ENCODE measurements around the gene WDPCP.
"Not testable (repeated sequence)": the region's sequence is repeated elsewhere in the genome, so short reads cannot be mapped to it uniquely, and the experiment has no call there.

Gene WDPCP

DNA sequence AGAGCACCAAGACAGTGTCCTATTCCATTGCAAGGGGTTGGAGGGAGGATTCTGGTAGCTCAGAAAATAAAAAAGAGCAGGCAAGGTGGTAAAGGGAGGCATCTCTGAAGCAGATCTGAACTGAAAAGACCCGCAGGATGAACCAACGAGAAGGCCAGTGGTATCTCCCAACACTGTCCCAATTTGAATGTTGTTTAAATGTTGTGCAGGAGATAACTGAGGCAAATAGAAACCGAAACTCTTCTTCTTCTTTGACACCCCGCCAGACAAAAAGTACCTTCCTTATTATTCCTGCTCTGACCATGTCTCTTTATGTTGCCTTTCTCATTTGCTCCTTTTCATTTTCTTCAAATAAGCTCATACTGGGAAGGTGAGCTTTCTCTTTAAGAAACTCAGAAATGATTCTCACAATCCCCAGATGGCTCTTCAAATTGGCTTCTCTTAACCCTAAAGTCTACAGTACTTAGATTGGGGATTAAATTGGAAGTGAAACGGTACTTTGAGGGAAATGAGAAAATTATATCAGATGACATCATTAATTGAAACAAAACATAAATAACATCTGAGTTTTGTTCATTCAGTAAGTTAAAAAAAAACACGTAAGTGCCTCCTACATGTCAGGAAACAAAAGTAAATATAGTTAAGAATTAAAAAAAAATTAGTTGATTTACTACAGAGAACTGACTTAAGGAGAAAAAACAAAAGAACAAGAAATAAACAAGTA is 143.6 kb downstream of the WDPCP start:
- no peak for DNase-seq

DNA sequence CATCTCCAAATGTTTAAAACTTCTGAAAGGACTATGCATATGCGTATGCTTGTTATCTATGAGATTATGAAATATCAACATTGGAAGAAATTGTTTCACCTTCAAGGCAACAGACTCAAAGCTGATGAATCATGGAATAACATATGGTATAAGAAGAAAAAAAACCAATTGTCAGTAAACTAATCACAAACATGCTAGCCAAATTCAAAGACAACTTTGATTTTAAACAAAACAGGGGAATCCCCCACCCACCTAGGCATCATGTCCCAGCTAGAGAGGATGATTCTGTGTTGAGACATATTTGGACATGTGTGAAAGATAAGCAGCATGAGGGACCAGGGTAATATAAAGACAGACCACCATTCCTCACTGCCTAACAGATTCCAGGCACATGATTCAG is 147.7 kb downstream of the WDPCP start:
- no peak for DNase-seq

DNA sequence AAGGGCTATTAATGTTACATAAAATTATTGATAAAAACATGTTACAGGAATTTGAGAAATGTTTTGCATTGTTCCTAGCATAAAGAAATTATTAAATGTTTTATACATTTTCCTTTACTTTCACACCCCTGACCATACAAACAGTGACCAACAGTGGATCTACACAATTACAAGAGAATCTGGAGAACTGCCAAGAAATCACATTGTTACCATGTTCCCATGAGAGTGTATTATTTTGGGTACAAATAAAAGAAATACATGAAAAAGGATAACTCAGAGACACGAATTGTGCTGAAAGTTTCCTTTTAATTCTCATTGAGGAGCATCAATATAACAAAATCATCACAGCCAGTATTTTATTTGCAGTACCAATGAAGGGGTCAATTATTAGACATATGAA is 150.1 kb downstream of the WDPCP start:
- no peak for DNase-seq

DNA sequence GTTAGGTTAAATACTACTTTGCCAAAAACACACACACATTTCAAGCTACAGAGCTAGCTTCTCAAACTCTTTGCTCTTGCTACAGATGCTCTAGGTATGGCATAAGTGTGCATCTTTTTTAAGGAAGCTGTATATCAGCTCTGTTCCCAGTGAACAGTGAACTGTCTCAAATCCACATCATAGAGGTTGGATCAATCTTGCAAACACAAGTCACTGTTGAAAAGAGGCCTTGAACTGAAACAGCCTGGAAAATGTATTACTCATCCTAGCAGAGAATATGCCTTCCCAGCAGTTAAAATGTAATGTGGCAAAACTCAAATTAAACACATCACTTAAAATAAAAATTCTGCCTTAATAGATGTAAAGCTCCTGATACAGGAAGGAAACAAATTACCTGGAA is 151.8 kb downstream of the WDPCP start:
- no peak for DNase-seq

DNA sequence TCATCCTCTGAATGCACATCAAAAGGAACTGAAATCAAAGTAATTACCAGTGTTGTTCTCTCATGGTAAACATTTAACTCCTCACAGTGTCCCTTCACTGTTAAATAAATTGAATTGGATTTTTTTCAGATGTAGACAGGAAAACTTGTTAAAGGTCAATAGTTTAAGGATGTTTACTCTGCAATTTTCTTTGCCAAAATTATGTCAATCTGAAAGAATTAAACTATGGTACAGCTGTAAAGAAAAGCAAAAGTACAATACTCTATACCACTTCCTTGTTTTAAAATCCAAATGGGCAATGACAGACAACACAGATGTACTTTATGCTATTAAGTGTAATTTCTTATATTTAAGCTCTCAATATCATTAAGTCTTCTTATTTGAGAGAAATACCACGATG is 153.2 kb downstream of the WDPCP start:
- DNase-seq, result no peak

DNA sequence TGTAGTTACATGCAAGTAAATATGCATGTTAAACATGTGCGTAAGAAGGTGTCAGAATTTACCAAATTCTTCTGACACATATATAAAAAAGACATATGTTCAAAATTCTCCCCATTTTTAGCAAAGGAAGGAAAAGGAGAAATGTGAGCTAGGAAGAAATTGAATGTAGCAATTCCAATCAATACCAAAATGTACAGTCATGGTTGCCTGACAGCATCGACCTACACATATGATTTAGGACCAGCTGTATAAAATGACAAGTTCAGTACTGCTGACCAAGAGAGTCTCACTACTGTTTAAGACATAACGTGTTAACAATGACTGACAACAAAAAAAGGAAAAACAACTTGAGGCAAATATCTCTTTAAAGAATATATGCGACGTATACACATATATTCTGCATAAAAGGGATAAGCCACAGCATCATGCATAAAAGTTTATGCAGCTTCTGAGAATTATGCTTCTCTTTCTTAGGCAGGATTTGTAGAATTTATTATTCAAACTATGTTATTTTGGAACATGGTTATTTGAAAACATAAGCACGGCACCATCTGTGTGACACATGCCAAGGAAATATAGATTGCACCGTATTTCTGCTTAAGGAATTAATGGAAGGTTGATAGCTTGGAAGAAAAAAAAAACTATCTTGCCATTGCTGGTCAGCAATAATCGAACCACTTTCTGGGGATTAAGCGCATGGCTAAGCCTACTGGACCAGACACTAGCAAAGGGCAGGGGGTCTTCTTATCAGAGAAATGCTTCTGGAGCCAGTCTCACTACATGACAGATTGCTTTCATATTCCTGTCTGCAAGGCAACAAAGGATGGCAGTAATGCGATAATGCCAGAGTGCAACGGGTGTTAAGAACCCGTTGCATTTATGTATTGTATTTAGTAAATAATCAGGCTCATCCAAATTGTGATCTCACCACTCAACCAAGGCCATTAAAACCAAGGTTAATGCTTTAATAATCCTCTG is 154.0 kb downstream of the WDPCP start:
- no peak for DNase-seq

DNA sequence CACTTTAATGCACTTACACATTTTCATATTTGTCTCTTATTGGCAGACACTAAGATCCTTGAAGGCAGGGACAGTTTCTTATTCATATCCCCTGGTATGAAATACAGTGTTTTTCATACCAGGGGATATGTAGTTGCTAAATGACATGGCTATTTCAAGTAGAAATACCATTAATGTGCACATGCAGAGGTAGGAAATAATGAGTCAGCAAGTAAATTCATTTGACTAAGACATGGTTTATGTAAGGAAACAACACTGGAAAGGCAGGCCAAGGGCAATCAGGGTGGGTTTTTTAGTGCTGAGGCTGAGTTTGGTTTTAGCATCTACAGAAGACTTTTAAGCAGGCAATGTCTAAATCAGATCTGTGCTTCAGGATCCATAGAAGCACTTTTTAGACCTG is 155.9 kb downstream of the WDPCP start:
- DNase-seq, result no peak

DNA sequence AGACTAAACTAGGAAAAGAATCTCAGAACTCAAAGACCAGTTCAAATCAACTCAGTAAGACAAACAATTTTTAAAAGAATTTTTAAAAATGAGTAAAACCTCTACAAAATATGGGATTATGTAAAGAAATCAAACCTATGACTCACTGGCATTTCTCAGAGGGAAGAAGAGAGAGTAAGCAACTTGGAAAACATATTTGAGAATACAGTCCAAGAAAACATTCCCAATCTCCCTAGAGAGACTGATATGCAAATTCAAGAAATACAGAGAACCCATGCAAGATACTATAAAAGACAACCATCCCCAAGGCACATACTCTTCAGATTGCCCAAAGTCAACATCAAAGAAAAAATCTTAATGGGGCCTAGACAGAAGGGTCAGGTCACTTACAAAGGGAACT is 162.7 kb downstream of the WDPCP start:
- no peak for DNase-seq

DNA sequence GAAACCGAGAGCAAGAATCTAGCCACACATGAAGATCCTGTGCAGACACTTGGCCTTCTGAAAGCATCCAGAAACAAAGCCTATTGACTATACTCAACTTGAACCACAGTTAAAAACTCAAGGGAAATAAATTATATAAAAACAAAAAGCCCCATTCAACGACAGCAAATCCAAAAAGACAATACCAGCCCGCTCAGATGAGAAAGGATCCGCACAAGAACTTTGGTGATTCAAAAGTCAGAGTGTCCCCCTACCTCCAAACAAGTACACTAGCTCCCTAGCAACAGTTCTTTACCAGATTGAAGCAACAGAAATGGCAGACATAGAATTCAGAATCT is 163.2 kb downstream of the WDPCP start:
- no peak for DNase-seq

DNA sequence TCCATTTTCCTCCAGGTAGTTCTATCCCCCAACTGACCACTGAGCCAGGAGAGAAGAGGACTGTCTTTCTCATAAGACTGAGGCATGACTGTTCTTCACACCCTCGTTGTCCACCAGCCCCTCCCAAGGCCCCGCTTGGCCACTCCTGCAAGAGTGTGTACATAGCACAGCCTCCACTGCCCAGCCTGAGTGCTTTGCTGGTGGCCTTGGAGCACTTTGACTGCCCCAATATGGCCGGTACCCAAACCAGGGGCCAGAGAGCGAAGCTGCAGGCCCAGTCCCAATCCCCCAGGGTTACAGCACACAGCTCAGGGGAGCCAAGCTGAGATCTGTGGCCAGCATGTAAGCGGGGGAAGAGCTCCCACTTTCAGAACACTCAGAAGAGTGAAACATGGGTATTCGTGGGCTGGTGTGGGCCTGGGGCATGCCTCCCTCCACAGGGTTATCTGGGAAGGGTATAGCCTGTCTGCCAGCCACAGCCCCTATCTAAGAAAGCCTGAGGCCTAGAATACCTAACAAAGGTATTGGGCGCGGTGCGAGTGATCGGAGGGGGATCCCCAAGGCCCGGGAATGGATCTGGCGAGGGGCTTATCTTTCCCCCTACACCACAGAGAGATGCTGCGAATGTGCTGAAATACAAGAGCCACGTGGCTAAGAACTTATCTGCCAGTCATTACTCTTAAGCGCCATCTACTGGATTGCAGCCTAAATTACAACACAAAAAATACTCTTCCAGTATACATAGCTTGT is 163.8 kb downstream of the WDPCP start:
- DNase-seq, result no peak

DNA sequence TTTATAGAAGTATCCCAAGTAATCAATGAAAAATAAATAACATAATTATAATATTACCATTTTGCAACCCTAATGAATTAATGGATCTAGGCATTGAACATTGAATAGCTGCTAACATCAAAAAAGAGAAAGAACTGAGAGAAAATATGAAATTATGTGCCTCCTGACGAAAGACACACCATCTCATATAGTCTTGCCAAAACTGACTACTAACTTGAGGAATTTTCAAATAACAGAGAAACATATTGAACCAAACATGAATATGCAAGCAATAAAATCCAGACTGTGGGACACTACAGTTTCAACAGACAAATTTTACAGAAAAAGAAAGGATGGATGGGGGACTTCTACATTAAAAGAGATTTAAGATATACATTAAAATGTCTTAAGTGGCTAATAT is 165.7 kb downstream of the WDPCP start:
- DNase-seq, result no peak

DNA sequence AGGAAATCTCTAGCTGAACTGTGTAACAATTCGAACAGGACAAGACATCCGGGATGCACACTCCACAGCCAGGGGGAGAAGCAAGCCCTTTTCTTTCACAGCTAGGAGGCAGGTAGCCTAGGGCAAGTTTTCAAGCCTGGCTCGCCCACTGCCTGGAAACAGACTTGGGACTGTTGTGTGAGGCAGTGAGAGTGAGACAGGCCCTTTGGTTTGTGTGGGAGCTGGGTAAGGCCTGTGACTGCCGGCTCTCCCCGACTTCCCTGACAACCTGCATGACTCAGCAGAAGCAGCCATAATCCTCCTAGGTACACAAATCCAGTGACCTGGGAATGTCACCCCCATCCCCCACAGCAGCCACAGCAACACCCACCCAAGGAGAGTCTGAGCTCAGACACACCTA is 179.7 kb downstream of the WDPCP start:
- DNase-seq, result no peak

DNA sequence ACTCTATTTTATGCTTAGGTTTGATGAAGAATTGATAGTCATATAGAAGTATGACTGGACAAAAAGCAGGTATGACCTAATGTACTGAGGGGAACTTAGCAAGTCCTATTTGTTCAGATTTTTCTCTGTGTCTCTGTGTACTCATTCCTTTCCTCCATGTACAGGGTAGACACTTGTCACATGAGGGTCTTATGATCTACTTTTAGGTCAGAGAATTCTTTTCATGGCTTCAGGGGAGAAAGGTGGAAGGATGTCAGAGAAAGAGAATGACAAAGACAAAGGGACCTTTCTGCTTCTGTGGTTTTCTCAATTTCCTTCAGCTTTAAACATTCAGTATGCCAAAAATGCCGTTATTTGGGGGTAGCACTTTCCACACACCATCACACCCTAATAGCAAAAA is 181.6 kb downstream of the WDPCP start:
- no peak for DNase-seq

DNA sequence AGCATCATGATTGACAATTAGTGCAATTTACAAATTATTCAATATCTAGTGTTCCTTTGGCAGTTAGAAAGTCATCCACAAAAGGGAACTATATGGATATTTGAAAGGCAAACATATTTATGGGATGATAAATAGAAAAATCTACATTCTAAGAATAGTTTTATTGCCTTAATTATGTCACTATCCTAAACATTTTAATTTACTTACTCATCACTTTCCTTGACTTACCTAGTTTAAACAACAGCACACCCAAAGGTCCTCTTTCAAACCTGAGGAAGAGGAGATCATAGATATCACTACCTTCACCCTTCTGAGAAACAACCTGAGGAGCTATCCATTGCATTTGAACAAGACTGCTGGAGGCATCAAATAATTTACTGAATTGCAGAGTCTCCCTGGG is 184.5 kb downstream of the WDPCP start:
- no peak for DNase-seq

DNA sequence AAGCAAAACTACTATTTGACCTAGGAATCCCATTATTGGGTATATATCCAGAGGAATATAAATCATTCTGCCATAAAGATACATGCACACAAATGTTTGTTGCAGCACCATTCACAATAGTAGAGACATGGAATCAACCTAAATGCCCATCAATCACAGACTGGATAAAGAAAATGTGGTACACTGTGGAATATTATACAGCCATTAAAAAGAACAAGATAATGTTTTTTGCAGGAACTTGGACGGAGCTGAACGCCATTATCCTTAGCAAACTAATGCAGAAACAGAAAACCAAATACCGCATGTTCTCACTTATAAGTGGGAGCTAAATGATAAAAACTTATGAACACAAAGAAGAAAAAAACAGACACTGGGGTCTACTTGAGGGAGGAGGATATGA is 185.4 kb downstream of the WDPCP start:
- DNase-seq, result not testable (repeated sequence)

DNA sequence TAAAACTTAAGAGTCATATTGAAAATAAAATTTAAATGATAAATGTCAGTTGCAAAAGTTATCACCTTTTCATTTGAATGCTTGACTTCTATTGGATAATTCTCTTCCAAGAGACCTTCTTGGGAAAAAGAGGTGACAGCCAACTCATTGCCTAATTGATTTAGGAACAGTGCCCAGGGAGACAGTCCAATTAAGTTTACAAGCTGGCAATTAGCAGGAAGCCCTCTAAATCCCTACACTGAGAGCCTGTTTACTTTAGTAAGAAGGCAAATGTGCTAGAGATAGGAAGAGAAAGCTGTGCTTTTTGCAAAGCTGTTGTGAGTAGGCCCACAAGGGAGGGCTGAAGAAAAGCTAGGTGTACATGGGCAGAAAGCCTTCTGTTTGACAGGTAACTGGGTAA is 189.1 kb downstream of the WDPCP start:
- no peak for DNase-seq

DNA sequence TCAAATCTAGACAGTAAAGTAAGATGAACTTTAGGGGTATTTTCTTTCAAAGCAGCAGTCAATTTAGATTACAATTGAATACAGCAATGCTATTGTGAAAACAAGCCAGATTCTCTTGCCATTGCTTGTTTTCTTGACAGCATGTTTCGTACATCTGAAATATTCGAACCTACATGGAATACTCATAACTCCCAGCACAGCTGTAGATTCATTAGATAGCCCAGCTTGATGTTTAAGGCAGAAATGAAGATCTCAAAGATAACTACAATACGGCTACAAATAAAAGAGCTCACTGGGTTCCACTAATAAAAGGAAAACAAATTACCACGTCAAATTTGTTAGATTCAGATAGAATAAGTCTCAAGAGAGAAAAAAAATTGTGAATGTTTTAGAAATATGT is 208.8 kb downstream of the WDPCP start:
- DNase-seq, result no peak

DNA sequence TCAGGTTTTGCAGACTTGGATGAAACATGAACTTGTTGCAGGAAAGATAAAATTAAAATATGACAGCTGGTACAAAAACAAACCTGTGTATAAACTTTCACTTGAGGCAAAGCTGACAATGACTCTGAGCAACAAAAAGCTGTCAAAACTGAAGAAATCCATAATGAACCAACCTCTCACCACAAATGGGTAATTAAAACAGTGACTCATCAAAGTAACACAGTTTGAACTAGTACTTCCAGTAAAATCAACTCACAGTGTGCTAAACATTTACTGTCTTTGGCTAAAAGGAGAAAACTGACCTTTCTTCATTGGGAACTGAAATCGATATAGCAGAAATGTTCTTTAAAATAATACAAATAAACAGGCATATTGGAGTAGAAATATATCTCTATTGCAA is 209.7 kb downstream of the WDPCP start:
- DNase-seq, result no peak

DNA sequence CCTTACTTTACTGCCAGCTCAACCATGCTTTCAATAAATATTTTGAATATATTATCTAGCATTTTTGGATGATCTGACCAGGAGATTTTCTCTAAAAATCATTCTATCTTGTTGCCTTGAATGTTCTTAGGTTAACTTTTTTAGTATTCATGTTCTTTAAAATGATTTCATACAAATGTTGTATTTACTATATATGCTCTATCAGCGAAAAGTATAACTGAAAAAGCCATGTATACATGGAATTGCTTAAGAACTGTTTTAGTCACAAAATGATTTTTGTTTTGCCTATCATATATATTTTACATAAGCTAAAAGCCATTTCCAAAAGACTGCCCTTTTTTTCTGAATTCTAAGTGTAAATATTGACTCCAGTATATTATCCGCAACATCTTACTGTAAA is 213.9 kb downstream of the WDPCP start:
- no peak for DNase-seq

DNA sequence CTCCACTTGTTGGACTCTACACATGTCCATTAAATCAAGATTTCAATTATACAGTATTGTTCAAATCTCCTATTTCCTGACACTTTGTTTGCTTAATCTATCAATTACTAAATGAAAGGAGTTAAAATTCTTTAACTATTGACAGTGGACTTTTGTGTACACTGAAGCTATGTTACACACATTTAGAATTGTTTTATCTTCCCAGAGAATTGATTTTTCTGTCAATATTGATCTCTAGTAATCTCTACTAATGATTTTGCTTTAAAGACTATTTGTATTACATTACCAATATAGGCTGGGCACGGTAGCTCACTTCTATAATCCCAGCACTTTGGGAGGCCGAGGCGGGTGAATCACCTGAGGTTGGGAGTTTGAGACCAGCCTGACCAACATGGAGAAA is 215.7 kb downstream of the WDPCP start:
- DNase-seq, result no peak

DNA sequence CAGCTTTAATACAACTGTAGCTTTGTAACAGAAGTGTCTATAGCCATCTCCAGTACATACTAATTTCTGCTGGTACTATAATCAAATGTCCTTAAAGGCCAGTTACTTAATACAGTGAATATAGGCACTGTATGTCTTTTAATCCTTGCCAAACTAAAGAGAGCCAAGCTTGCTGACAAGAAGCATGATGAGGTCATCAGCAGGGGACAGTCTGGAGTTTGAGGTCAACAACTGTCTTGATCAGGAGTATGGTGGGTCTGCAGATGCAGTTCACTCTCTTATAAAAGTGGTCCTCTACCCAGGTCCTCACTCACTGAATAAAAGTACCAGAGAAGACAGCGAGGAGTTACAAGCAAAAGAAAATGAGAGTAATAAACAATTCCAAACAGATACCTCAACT is 219.1 kb downstream of the WDPCP start:
- no peak for DNase-seq

DNA sequence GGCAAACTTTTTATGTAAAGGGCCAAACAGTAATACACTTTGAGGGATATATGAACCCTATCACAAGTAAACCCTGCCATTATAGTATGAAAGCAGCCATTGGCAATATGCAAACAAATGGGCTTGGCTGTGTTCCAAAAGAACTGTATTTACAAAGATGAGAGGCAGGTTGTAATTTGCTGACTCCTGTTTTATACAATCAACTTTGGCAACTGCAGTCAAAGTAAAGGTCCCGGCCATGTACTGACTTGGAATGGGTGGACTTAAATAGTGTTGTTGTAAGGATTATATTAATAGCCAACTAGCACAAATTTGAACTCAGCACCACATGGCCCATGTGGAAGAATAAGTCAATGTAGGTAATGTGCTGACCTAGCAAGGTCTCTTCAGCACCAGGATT is 223.4 kb downstream of the WDPCP start:
- no peak for DNase-seq

DNA sequence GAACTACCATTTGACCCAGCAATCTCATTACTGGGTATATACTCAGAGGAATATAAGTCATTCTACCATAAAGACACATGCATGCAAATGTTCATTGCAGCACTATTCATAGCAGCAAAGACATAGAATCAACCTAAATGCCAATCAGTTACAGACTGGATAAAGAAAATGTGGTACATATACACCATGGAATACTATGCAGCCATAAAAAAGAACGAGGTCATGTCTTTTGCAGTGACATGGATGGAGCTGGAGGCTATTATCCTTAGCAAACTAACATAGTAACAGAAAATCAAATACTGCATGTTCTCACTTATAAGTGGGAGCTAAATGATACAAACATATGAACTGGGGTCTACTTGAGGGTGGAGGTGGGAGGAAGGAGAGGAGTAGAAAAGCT is 230.6 kb downstream of the WDPCP start:
- not testable (repeated sequence) for DNase-seq

DNA sequence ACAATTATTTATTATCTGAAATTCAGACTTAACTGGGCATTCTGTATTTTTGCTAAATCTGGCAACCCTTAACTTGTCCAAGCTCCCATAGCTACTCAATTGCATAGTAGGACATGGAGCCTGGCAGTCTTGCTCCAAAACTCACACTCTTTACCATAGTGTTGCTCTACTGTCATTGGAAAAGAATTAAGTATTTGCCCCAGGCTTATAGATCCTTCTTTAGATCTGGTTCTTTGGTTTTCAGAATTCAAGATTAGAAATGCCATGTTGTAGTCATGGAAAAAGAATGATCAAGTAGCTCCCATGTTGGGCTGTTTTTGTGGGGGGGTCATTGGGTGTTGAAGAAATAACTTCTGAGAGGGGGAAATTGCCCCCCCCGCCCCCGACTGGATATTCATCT is 240.9 kb downstream of the WDPCP start:
- no peak for DNase-seq

All from hippocampal formation (tissue), 2 donors.